ENCODE measurements around the gene GSTO2. TPM values are rescaled to one million over a fixed set of nuclear protein-coding genes. Genes with fewer than 3 reads are reported as not detected.

Gene GSTO2
- total RNA-seq, 2 experiments from 2014 or later: 1.6 TPM

DNA sequence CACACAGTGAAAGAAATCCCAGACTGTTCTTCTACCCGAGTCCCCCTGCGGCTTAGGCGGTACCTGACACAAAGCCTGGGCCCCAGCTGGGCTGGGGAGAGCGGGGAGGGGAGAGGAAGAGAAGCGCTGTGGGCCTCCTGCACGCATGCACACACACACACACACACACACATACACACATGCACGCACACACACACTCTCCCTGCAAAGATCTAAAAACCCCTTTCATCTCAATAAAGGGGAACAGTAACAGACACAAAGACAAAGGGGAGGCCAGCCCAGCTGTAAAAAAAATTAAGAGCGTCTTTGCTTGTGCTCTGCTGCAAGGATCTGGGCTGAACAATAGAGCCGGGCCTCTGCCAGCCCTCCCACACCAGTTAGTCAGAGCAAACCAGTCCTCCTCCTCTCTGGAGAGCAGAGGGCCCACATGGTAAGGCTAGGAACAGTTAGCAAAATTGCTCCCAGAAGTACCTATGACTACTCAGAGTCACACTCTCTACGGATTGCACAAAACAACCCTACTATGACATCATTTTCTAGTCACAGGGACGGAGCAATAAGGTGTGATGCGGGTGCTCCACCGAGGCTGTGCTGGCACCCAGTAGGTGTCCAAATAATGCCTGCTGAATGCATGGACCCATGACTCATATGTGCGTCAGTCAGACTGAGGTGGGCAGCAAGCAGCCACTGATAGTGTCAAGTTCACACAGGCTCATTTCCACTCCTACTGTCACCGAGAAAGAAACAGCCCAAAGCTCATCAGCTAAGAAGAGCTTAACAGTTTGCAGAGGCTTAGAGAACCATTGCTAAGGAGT, 60.1 kb downstream of the GSTO2 start:
- no peak overlapping the region for H3K4me3 ChIP-seq (ENCODE audit: low read depth, low read length, poor library complexity, severe bottlenecking)
- no TSS peak for BruUV-seq (replicated peaks)

DNA sequence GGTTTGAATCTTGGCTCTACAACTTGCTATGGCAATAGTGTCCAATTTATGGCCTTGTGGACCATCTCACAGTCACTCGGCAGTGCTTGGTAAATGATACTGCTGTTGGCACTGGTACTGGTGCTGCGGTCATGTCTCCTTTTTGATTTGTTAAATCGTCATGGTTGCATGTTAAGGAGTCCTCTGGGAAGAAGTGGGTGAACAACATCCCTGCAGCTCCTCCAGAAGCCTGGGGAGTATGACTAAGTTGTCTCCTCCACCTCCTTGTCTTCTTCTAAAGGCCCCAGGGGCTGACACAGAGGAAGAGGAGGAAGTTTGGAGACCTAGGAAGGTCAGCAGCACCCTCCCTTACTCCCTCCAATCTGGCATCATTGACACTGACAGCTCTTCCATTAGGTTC, 60.8 kb downstream of the GSTO2 start:
- Histone ChIP-seq H3K9me2 (ENCODE audit: insufficient read depth, low read length) (no peaks in the 10 kb centered on the region), H3K9me3 (ENCODE audit: low read length) (no peaks in the 10 kb centered on the region), H3K36me3 (ENCODE audit: insufficient read depth, low read length) (peaks cover 34% of the 10 kb centered on the region), H3K79me2 (ENCODE audit: insufficient read depth, low read depth, low read length) (peaks cover 79% of the 10 kb centered on the region), H3K4me1 (ENCODE audit: insufficient read depth, low read length, poor library complexity, severe bottlenecking) (peaks cover 41% of the 10 kb centered on the region), H4K20me1 (ENCODE audit: insufficient read depth, low read length) (peaks cover 50% of the 10 kb centered on the region), H3K4me3 (ENCODE audit: low read depth, low read length, poor library complexity, severe bottlenecking) (no peak overlapping the region), H3K27ac (ENCODE audit: low read depth, low read length, poor library complexity, severe bottlenecking) (no peak overlapping the region), H2AFZ (ENCODE audit: low read length) (no peak overlapping the region), H3K4me2 (ENCODE audit: low read length) (peak overlapping the region; percentile 53; the same call in 1 of the 2 replicates)
- no TSS peak for BruUV-seq (replicated peaks)
- TF ChIP-seq, protein P1, sequence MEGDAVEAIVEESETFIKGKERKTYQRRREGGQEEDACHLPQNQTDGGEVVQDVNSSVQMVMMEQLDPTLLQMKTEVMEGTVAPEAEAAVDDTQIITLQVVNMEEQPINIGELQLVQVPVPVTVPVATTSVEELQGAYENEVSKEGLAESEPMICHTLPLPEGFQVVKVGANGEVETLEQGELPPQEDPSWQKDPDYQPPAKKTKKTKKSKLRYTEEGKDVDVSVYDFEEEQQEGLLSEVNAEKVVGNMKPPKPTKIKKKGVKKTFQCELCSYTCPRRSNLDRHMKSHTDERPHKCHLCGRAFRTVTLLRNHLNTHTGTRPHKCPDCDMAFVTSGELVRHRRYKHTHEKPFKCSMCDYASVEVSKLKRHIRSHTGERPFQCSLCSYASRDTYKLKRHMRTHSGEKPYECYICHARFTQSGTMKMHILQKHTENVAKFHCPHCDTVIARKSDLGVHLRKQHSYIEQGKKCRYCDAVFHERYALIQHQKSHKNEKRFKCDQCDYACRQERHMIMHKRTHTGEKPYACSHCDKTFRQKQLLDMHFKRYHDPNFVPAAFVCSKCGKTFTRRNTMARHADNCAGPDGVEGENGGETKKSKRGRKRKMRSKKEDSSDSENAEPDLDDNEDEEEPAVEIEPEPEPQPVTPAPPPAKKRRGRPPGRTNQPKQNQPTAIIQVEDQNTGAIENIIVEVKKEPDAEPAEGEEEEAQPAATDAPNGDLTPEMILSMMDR (conservative IDR thresholded peaks at IDR 0.05; ENCODE audit: low read length): no peak
- no peak for TF ChIP-seq EZH2phosphoT487 (IDR thresholded peaks at IDR 0.05; ENCODE audit: borderline replicate concordance, low read depth, low read length)
- intact Hi-C loops (cut with micrococcal nuclease; ENCODE audit: unreplicated experiment): no loop called here
- DNase-seq (ENCODE audit: low spot score): no peak
- ChIA-PET POLR2A (interaction anchor here (0.6 to 0.9 kb wide), 2 partner anchors 8 to 1495 kb away, joined by 3 read pairs; no protein-coding TSS in a partner anchor), CTCF (ENCODE audit: unreplicated experiment) (no interaction called here)

More for the DNA sequence above, 60.1 kb downstream of the GSTO2 start:
- Histone ChIP-seq H2AFZ (ENCODE audit: low read length) (no peak overlapping the region), H3K36me3 (ENCODE audit: insufficient read depth, low read length) (peaks cover 27% of the 10 kb centered on the region; the same call in 1 of the 2 replicates), H4K20me1 (ENCODE audit: insufficient read depth, low read length) (peaks cover 47% of the 10 kb centered on the region), H3K79me2 (ENCODE audit: insufficient read depth, low read depth, low read length) (peaks cover 76% of the 10 kb centered on the region), H3K4me1 (ENCODE audit: insufficient read depth, low read length, poor library complexity, severe bottlenecking) (peaks cover 43% of the 10 kb centered on the region), H3K9me3 (ENCODE audit: low read length) (no peaks in the 10 kb centered on the region), H3K4me2 (ENCODE audit: low read length) (peak overlapping the region; percentile 53), H3K9me2 (ENCODE audit: insufficient read depth, low read length) (no peaks in the 10 kb centered on the region), H3K27ac (ENCODE audit: low read depth, low read length, poor library complexity, severe bottlenecking) (peak overlapping the region; percentile 32)
- peak; percentile 58 for DNase-seq (ENCODE audit: low spot score)
- TF ChIP-seq, protein P1 (conservative IDR thresholded peaks at IDR 0.05; ENCODE audit: low read length): no peak
- TF ChIP-seq EZH2phosphoT487 (IDR thresholded peaks at IDR 0.05; ENCODE audit: borderline replicate concordance, low read depth, low read length): no peak
- ChIA-PET POLR2A (interaction anchor here (0.6 to 0.9 kb wide), 2 partner anchors 8 to 1496 kb away, joined by 3 read pairs; no protein-coding TSS in a partner anchor), CTCF (ENCODE audit: unreplicated experiment) (no interaction called here)
- intact Hi-C loops (cut with micrococcal nuclease; ENCODE audit: unreplicated experiment): no loop called here
